Measurements from ENCODE around the gene ABLIM3.

GRCh38 chr5:149202910-149203451 lies 61.7 kb downstream of the ABLIM3 start:
- TF ChIP-seq CTCF (IDR thresholded peaks at IDR 0.05) (no peak), POLR2AphosphoS5 (IDR thresholded peaks at IDR 0.05) (no peak)

All from breast epithelium (tissue), 3 donors.